Lung (tissue), 12 donors: ENCODE data around the gene UBASH3B. TPM values are rescaled to one million over a fixed set of nuclear protein-coding genes. Genes with fewer than 3 reads are reported as not detected.

Experiments
- ATAC-seq: fragments of 200-7000 bp; cut with Tn5 transposase; one replicate; pipeline ENCODE4 v1.9.1; 2020; ENCODE audit warnings: moderate number of reproducible peaks; ENCODE audit not compliant: insufficient read depth, low FRiP score
- DNase-seq, 3 donors: peaks; one replicate each; pipeline ENCODE4 v3.0.0-alpha.2; 2013 to 2017
- H3K27ac ChIP-seq, 2 donors: one replicate each; pipeline ENCODE4 v1.5.1; 2013; ENCODE audit warnings: mild to moderate bottlenecking in 2 of 2, moderate library complexity in 2 of 2, control low read depth in 1 of 2, inconsistent platforms in 1 of 2, low read depth in 1 of 2, low read length in 1 of 2
- H3K27me3 ChIP-seq, 3 donors: one replicate each; pipeline ENCODE4 v1.5.1; 2013; ENCODE audit warnings: low read length in 2 of 3; ENCODE audit not compliant: control insufficient read depth in 3 of 3, insufficient read depth in 3 of 3
- H3K36me3 ChIP-seq, 4 donors: one replicate each; pipeline ENCODE4 v1.5.1; 2013; ENCODE audit warnings: low read length in 4 of 4, mild to moderate bottlenecking in 1 of 4, moderate library complexity in 1 of 4; ENCODE audit not compliant: control insufficient read depth in 4 of 4, insufficient read depth in 4 of 4
- H3K4me1 ChIP-seq, 5 donors: one replicate each; pipeline ENCODE4 v1.5.1; 2013; ENCODE audit warnings: low read length in 5 of 5, mild to moderate bottlenecking in 2 of 5, moderate library complexity in 1 of 5; ENCODE audit not compliant: control insufficient read depth in 5 of 5, insufficient read depth in 5 of 5
- H3K4me3 ChIP-seq: one replicate; pipeline ENCODE4 v1.5.1; 2013; ENCODE audit warnings: mild to moderate bottlenecking, control low read depth, moderate library complexity
- H3K9ac ChIP-seq, 2 donors: one replicate each; pipeline ENCODE4 v1.5.1; 2013; ENCODE audit warnings: low read length in 2 of 2, control low read depth in 1 of 2; ENCODE audit not compliant: insufficient read depth in 1 of 2
- H3K9me3 ChIP-seq, 4 donors: one replicate each; pipeline ENCODE4 v1.5.1; 2013; ENCODE audit warnings: low read length in 3 of 4, mild to moderate bottlenecking in 1 of 4, moderate library complexity in 1 of 4; ENCODE audit not compliant: control insufficient read depth in 4 of 4, insufficient read depth in 3 of 4
- WGBS, 2 donors: extraction: QIAGEN DNeasy Blood & Tissue Kit; methylation state at CpG; one replicate each; pipeline ENCODE4 v1.1.7; 2013; 5-methylcytosine and 5-hydroxymethylcytosine counted together
- polyA plus RNA-seq, 2 donors: library from polyadenylated mRNA; stranded (reverse); fragments of 200-250 nt; gene quantifications; one replicate each; pipeline ENCODE4 v1.2.1, GENCODE V29; 2013
- total RNA-seq, 2 donors: library from RNA; depleted of rRNA in 1 of 2; stranded (reverse); fragments of >200 nt in 1 of 2; gene quantifications; one replicate each; pipeline ENCODE4 v1.2.1, GENCODE V29; 2014 to 2021
- TF ChIP-seq, protein P1 (sequence below): IDR thresholded peaks from 2 replicates; pipeline ENCODE4 v1.5.1; 2012; ENCODE audit warnings: mild to moderate bottlenecking; ENCODE audit errors: control extremely low read depth, extremely low read depth
- donor health status: control.
- donor health status: control.
- donor health status: Bipolar disorder and iron deficiency.
- donor health status: healthy.
- donor health status: DM: yes; HTN: yes; CAD: no.

The UBASH3B gene
- total and polyA plus RNA-seq, 4 donors: 5.8 to 51.2 (median 12.4) TPM

DNA sequence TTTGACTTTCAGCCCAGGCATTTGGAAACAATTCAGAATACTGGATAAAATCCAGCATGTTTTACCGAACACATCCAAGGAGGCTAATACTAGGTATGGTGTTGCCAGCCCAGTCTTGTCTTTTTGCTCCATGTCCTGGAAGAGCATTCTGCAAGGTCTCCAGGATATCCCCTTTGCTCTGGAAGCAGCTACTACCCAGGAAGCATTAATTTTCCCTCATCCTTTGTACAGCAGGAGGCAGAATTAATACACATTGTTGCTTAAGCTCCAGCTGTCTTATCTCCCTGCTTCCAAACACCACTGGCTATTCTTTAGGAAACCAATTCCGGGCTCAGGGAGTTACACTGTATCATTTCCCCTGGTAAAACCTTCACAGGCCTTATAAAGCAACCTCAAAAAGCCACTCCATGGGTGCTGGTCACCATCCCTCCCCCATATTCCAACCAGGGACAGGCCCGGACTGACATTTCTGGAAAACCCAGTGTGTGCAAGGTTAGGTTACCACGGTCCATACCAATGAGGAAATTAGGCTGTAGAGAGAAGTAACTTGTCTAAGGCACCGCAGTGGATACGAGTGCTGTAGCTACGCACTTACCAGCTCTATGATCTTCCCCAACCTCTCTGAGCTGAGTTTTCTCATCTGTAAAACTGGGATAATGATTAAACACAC, 1.5 kb upstream of the UBASH3B start:
- H3K27ac ChIP-seq: no peak overlapping the region
- peaks cover 0 to 25% (median 9%) of the 10 kb centered on the region in 5 donors for H3K4me1 ChIP-seq
- DNase-seq (peak in 2 of 3 donors; percentile 71 to 85), ATAC-seq (no peak)
- H3K4me3 ChIP-seq: no peak overlapping the region
- H3K9me3 ChIP-seq: no peaks in the 10 kb centered on the region
- H3K9ac ChIP-seq: no peak overlapping the region
- 66 to 69% methylated on average over 7 of the region's 7 CpGs for whole genome bisulfite sequencing, 2 donors
- TF ChIP-seq, protein P1, sequence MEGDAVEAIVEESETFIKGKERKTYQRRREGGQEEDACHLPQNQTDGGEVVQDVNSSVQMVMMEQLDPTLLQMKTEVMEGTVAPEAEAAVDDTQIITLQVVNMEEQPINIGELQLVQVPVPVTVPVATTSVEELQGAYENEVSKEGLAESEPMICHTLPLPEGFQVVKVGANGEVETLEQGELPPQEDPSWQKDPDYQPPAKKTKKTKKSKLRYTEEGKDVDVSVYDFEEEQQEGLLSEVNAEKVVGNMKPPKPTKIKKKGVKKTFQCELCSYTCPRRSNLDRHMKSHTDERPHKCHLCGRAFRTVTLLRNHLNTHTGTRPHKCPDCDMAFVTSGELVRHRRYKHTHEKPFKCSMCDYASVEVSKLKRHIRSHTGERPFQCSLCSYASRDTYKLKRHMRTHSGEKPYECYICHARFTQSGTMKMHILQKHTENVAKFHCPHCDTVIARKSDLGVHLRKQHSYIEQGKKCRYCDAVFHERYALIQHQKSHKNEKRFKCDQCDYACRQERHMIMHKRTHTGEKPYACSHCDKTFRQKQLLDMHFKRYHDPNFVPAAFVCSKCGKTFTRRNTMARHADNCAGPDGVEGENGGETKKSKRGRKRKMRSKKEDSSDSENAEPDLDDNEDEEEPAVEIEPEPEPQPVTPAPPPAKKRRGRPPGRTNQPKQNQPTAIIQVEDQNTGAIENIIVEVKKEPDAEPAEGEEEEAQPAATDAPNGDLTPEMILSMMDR: no peak
- H3K36me3 ChIP-seq: peaks cover 0 to 2% (median 0%) of the 10 kb centered on the region in 4 donors
- peaks cover 0 to 10% (median 0%) of the 10 kb centered on the region in 3 donors for H3K27me3 ChIP-seq

DNA sequence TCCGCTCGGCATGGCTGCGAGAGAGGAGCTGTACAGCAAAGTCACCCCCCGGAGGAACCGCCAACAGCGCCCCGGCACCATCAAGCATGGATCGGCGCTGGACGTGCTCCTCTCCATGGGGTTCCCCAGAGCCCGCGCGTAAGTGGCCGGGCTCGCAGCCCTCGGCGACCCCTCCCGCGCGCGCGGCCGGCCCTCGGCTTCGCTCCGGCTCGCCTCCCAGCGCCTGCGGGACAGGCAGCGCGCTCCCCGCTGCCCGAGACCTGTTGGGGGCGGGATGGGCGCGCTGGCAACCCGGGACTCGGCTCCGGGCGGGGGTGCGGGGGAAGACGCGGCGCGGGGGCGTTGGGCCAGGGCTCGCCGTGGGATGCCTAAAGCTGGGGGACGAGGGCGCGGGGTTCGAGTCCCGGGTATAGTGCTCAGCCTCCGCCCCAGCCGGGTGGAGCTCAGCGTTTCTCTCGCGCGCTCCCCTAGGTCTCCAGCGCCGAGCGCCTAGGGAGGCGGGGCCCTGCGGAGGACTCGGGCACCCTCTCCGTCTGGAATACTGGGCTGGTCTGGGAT, 630 bp downstream of the UBASH3B start:
- peak overlapping the region; percentile 74 for H3K4me3 ChIP-seq
- peaks cover 0 to 25% (median 9%) of the 10 kb centered on the region in 5 donors for H3K4me1 ChIP-seq
- peak overlapping the region; percentile 80 to 94 for H3K27ac ChIP-seq
- H3K27me3 ChIP-seq: peaks cover 0 to 16% (median 0%) of the 10 kb centered on the region in 3 donors
- 0 to 1% methylated on average over 61 to 66 of the region's 66 CpGs for WGBS, 2 donors
- ATAC-seq: peak; percentile 74
- H3K9ac ChIP-seq: peak overlapping the region; percentile 19 to 33
- TF ChIP-seq, protein P1: no peak
- no peaks in the 10 kb centered on the region for H3K9me3 ChIP-seq
- H3K36me3 ChIP-seq: peaks cover 0 to 2% (median 0%) of the 10 kb centered on the region in 4 donors
- DNase-seq: peak in 2 of 3 donors; percentile 74 to 82

DNA sequence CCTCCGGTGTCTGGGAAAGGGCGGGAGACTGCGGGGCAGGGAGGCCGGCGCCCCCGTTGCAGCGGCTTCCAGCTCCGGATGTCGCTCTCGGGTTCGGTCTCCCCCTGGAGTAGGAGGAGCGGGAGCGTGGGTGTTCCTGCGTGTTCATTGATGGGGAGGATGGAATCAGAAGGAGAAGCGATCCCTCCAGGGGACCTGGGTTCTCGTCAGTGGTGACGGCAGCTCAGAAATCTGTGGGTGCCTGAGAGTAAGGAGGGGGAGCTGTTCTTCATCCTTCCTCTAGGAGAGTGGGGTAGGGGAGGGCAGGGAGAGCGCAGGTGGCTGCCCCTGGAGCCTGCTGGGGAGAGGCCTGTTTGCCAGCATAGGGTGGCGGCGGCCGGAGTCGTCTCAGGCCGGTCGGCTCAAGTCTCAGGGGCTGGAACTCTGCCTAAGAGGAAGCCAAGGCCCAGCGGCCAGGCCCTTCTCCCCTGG, 1.1 kb downstream of the UBASH3B start:
- ATAC-seq: peak; percentile 4
- peaks cover 0 to 25% (median 9%) of the 10 kb centered on the region in 5 donors for H3K4me1 ChIP-seq
- DNase-seq: peak; percentile 26 to 55 (median 45)
- H3K9me3 ChIP-seq: no peaks in the 10 kb centered on the region
- 1 to 2% methylated on average over 21 to 25 of the region's 25 CpGs for WGBS, 2 donors
- H3K36me3 ChIP-seq: peaks cover 0 to 2% (median 0%) of the 10 kb centered on the region in 4 donors
- H3K4me3 ChIP-seq: peak overlapping the region; percentile 74
- TF ChIP-seq, protein P1: no peak
- H3K27me3 ChIP-seq: peaks cover 0 to 16% (median 0%) of the 10 kb centered on the region in 3 donors
- peak overlapping the region in 1 of 2 donors; percentile 19 for H3K9ac ChIP-seq
- peak overlapping the region in 1 of 2 donors; percentile 94 for H3K27ac ChIP-seq
